ENCODE data around the gene AKAP7.

AKAP7 gene

GRCh38 chr6:131172222-131172621, 37.0 kb downstream of the AKAP7 start:
- Histone ChIP-seq H3K9me3 (ENCODE audit: control extremely low read depth in 1 of 5, control insufficient read depth in 4 of 5, insufficient read depth in 2 of 5, low read depth in 1 of 5, low read length in 4 of 5) (no peaks in the 10 kb centered on the region), H3K27me3 (replicated peaks in 2 of 5; ENCODE audit: control insufficient read depth in 4 of 5, insufficient read depth in 5 of 5, low read length in 4 of 5) (no peaks in the 10 kb centered on the region), H3K27ac (ENCODE audit: insufficient read depth in 1 of 2, low read depth in 1 of 2, low read length in 2 of 2, poor library complexity in 1 of 2, severe bottlenecking in 2 of 2) (no peak overlapping the region), H3K36me3 (ENCODE audit: control insufficient read depth in 4 of 4, insufficient read depth in 4 of 4, low read length in 3 of 4) (peaks cover 4 to 10% (median 5%) of the 10 kb centered on the region in 4 experiments), H3K4me3 (ENCODE audit: control insufficient read depth in 1 of 7, extremely low read depth in 1 of 7, insufficient read depth in 4 of 7, low read depth in 2 of 7, low read length in 6 of 7) (no peak overlapping the region), H3K4me1 (ENCODE audit: control extremely low read depth in 1 of 4, control insufficient read depth in 4 of 4, insufficient read depth in 4 of 4, low read length in 3 of 4) (no peaks in the 10 kb centered on the region)
- ChIA-PET CTCF (interaction anchor here (0.9 kb wide), 1 partner anchor 286 kb away, joined by 3 read pairs; no protein-coding TSS in a partner anchor), POLR2A (no interaction called here)
- no peak for DNase-seq
- 100% methylated on average over 1 of the region's 1 CpG for WGBS (ENCODE audit: insufficient coverage)

GRCh38 chr6:131173680-131174079, 38.4 kb downstream of the AKAP7 start:
- DNase-seq = no peak
- H3K9me3 ChIP-seq (ENCODE audit: control extremely low read depth in 1 of 5, control insufficient read depth in 4 of 5, insufficient read depth in 2 of 5, low read depth in 1 of 5, low read length in 4 of 5) = no peaks in the 10 kb centered on the region
- H3K36me3 ChIP-seq (ENCODE audit: control insufficient read depth in 4 of 4, insufficient read depth in 4 of 4, low read length in 3 of 4) = peaks cover 5 to 15% (median 7%) of the 10 kb centered on the region in 4 experiments
- no peaks in the 10 kb centered on the region for H3K4me1 ChIP-seq (ENCODE audit: control extremely low read depth in 1 of 4, control insufficient read depth in 4 of 4, insufficient read depth in 4 of 4, low read length in 3 of 4)
- POLR2A ChIA-PET = no interaction called here
- CTCF ChIA-PET = interaction anchor here (0.9 kb wide), 1 partner anchor 10 kb away, joined by 4 read pairs; no protein-coding TSS in a partner anchor
- no peak overlapping the region for H3K4me3 ChIP-seq (ENCODE audit: control insufficient read depth in 1 of 7, extremely low read depth in 1 of 7, insufficient read depth in 4 of 7, low read depth in 2 of 7, low read length in 6 of 7)
- no peak overlapping the region for H3K27ac ChIP-seq (ENCODE audit: insufficient read depth in 1 of 2, low read depth in 1 of 2, low read length in 2 of 2, poor library complexity in 1 of 2, severe bottlenecking in 2 of 2)
- WGBS (ENCODE audit: insufficient coverage) = no CpG with 5 or more reads among the region's 1 CpG
- H3K27me3 ChIP-seq (replicated peaks in 2 of 5; ENCODE audit: control insufficient read depth in 4 of 5, insufficient read depth in 5 of 5, low read length in 4 of 5) = no peaks in the 10 kb centered on the region

GRCh38 chr6:131175564-131175963, 40.3 kb downstream of the AKAP7 start:
- H3K4me3 ChIP-seq (ENCODE audit: control insufficient read depth in 1 of 7, extremely low read depth in 1 of 7, insufficient read depth in 4 of 7, low read depth in 2 of 7, low read length in 6 of 7) = no peak overlapping the region
- no peaks in the 10 kb centered on the region for H3K27me3 ChIP-seq (replicated peaks in 2 of 5; ENCODE audit: control insufficient read depth in 4 of 5, insufficient read depth in 5 of 5, low read length in 4 of 5)
- 100% methylated on average over 1 of the region's 2 CpGs for WGBS (ENCODE audit: insufficient coverage)
- no peaks in the 10 kb centered on the region for H3K4me1 ChIP-seq (ENCODE audit: control extremely low read depth in 1 of 4, control insufficient read depth in 4 of 4, insufficient read depth in 4 of 4, low read length in 3 of 4)
- no peaks in the 10 kb centered on the region for H3K9me3 ChIP-seq (ENCODE audit: control extremely low read depth in 1 of 5, control insufficient read depth in 4 of 5, insufficient read depth in 2 of 5, low read depth in 1 of 5, low read length in 4 of 5)
- no peak overlapping the region for H3K27ac ChIP-seq (ENCODE audit: insufficient read depth in 1 of 2, low read depth in 1 of 2, low read length in 2 of 2, poor library complexity in 1 of 2, severe bottlenecking in 2 of 2)
- ChIA-PET CTCF (interaction anchor here (1.0 to 1.9 kb wide), 2 partner anchors 10 to 23 kb away, joined by 4 read pairs; no protein-coding TSS in a partner anchor), POLR2A (interaction anchor here (0.6 kb wide), 1 partner anchor 13 kb away, joined by 4 read pairs; no protein-coding TSS in a partner anchor)
- no peak for DNase-seq
- H3K36me3 ChIP-seq (ENCODE audit: control insufficient read depth in 4 of 4, insufficient read depth in 4 of 4, low read length in 3 of 4) = peaks cover 0 to 12% (median 4%) of the 10 kb centered on the region in 4 experiments

GRCh38 chr6:131177996-131178395, 42.7 kb downstream of the AKAP7 start:
- POLR2A ChIA-PET = no interaction called here
- 100% methylated on average over 2 of the region's 6 CpGs for WGBS (ENCODE audit: insufficient coverage)
- DNase-seq = no peak

GRCh38 chr6:131182991-131183425, 47.7 kb downstream of the AKAP7 start:
- Histone ChIP-seq H3K4me3 (ENCODE audit: control insufficient read depth in 1 of 7, extremely low read depth in 1 of 7, insufficient read depth in 4 of 7, low read depth in 2 of 7, low read length in 6 of 7) (peak overlapping the region in 2 of 7 experiments; percentile 37 to 61), H3K9me3 (ENCODE audit: control extremely low read depth in 1 of 5, control insufficient read depth in 4 of 5, insufficient read depth in 2 of 5, low read depth in 1 of 5, low read length in 4 of 5) (peaks cover 0 to 2% (median 0%) of the 10 kb centered on the region in 5 experiments), H3K27me3 (replicated peaks in 2 of 5; ENCODE audit: control insufficient read depth in 4 of 5, insufficient read depth in 5 of 5, low read length in 4 of 5) (no peaks in the 10 kb centered on the region), H3K27ac (ENCODE audit: insufficient read depth in 1 of 2, low read depth in 1 of 2, low read length in 2 of 2, poor library complexity in 1 of 2, severe bottlenecking in 2 of 2) (no peak overlapping the region), H3K4me1 (ENCODE audit: control extremely low read depth in 1 of 4, control insufficient read depth in 4 of 4, insufficient read depth in 4 of 4, low read length in 3 of 4) (peaks cover 0 to 7% (median 5%) of the 10 kb centered on the region in 4 experiments), H3K36me3 (ENCODE audit: control insufficient read depth in 4 of 4, insufficient read depth in 4 of 4, low read length in 3 of 4) (peaks cover 3 to 22% (median 8%) of the 10 kb centered on the region in 4 experiments)
- DNase-seq = peak; percentile 67 to 82 (median 80)
- CTCF ChIA-PET = interaction anchor here (0.7 to 3.5 kb wide), 16 partner anchors 8 to 416 kb away, joined by 3 to 38 read pairs (median 4); no protein-coding TSS in a partner anchor
- POLR2A ChIA-PET = no interaction called here
- 9% methylated on average over 4 of the region's 5 CpGs for WGBS (ENCODE audit: insufficient coverage)

More at GRCh38 chr6:131177996-131178395, 42.7 kb downstream of the AKAP7 start:
- CTCF ChIA-PET = interaction anchor here (0.6 to 1.8 kb wide), 3 partner anchors 16 to 356 kb away, joined by 3 to 5 read pairs (median 3); no protein-coding TSS in a partner anchor
- Histone ChIP-seq H3K4me1 (ENCODE audit: control extremely low read depth in 1 of 4, control insufficient read depth in 4 of 4, insufficient read depth in 4 of 4, low read length in 3 of 4) (peaks cover 0 to 1% (median under 1%) of the 10 kb centered on the region in 4 experiments), H3K27ac (ENCODE audit: insufficient read depth in 1 of 2, low read depth in 1 of 2, low read length in 2 of 2, poor library complexity in 1 of 2, severe bottlenecking in 2 of 2) (no peak overlapping the region), H3K4me3 (ENCODE audit: control insufficient read depth in 1 of 7, extremely low read depth in 1 of 7, insufficient read depth in 4 of 7, low read depth in 2 of 7, low read length in 6 of 7) (no peak overlapping the region), H3K9me3 (ENCODE audit: control extremely low read depth in 1 of 5, control insufficient read depth in 4 of 5, insufficient read depth in 2 of 5, low read depth in 1 of 5, low read length in 4 of 5) (no peaks in the 10 kb centered on the region), H3K27me3 (replicated peaks in 2 of 5; ENCODE audit: control insufficient read depth in 4 of 5, insufficient read depth in 5 of 5, low read length in 4 of 5) (no peaks in the 10 kb centered on the region), H3K36me3 (ENCODE audit: control insufficient read depth in 4 of 4, insufficient read depth in 4 of 4, low read length in 3 of 4) (peaks cover 0 to 12% (median 5%) of the 10 kb centered on the region in 4 experiments)

- Histone ChIP-seq H3K27me3 (replicated peaks in 2 of 5; ENCODE audit: control insufficient read depth in 4 of 5, insufficient read depth in 5 of 5, low read length in 4 of 5) (no peaks in the 10 kb centered on the region), H3K36me3 (ENCODE audit: control insufficient read depth in 4 of 4, insufficient read depth in 4 of 4, low read length in 3 of 4) (peaks cover 3 to 19% (median 8%) of the 10 kb centered on the region in 4 experiments), H3K27ac (ENCODE audit: insufficient read depth in 1 of 2, low read depth in 1 of 2, low read length in 2 of 2, poor library complexity in 1 of 2, severe bottlenecking in 2 of 2) (no peak overlapping the region), H3K4me3 (ENCODE audit: control insufficient read depth in 1 of 7, extremely low read depth in 1 of 7, insufficient read depth in 4 of 7, low read depth in 2 of 7, low read length in 6 of 7) (peak overlapping the region in 1 of 7 experiments; percentile 61), H3K9me3 (ENCODE audit: control extremely low read depth in 1 of 5, control insufficient read depth in 4 of 5, insufficient read depth in 2 of 5, low read depth in 1 of 5, low read length in 4 of 5) (peaks cover 0 to 2% (median 0%) of the 10 kb centered on the region in 5 experiments), H3K4me1 (ENCODE audit: control extremely low read depth in 1 of 4, control insufficient read depth in 4 of 4, insufficient read depth in 4 of 4, low read length in 3 of 4) (peaks cover 0 to 7% (median 5%) of the 10 kb centered on the region in 4 experiments)
- POLR2A ChIA-PET = no interaction called here
- DNase-seq = no peak
- CTCF ChIA-PET = interaction anchor here (1.1 to 3.5 kb wide), 12 partner anchors 9 to 415 kb away, joined by 3 to 38 read pairs (median 4); no protein-coding TSS in a partner anchor
- 98% methylated on average over 5 of the region's 5 CpGs for WGBS (ENCODE audit: insufficient coverage)
These were observed 48.3 kb downstream of the AKAP7 start for GRCh38 chr6:131183427-131184095.

- no peak overlapping the region for H3K4me3 ChIP-seq (ENCODE audit: control insufficient read depth in 1 of 7, extremely low read depth in 1 of 7, insufficient read depth in 4 of 7, low read depth in 2 of 7, low read length in 6 of 7)
- DNase-seq = no peak
- ChIA-PET POLR2A (no interaction called here), CTCF (interaction anchor here (0.8 kb wide), 1 partner anchor 9 kb away, joined by 3 read pairs; no protein-coding TSS in a partner anchor)
- peaks cover 0 to 6% (median 3%) of the 10 kb centered on the region in 4 experiments for H3K36me3 ChIP-seq (ENCODE audit: control insufficient read depth in 4 of 4, insufficient read depth in 4 of 4, low read length in 3 of 4)
- 100% methylated on average over 3 of the region's 3 CpGs for WGBS (ENCODE audit: insufficient coverage)
- H3K4me1 ChIP-seq (ENCODE audit: control extremely low read depth in 1 of 4, control insufficient read depth in 4 of 4, insufficient read depth in 4 of 4, low read length in 3 of 4) = no peaks in the 10 kb centered on the region
- H3K27ac ChIP-seq (ENCODE audit: insufficient read depth in 1 of 2, low read depth in 1 of 2, low read length in 2 of 2, poor library complexity in 1 of 2, severe bottlenecking in 2 of 2) = no peak overlapping the region
- peaks cover 0 to 28% (median 2%) of the 10 kb centered on the region in 5 experiments for H3K9me3 ChIP-seq (ENCODE audit: control extremely low read depth in 1 of 5, control insufficient read depth in 4 of 5, insufficient read depth in 2 of 5, low read depth in 1 of 5, low read length in 4 of 5)
- no peaks in the 10 kb centered on the region for H3K27me3 ChIP-seq (replicated peaks in 2 of 5; ENCODE audit: control insufficient read depth in 4 of 5, insufficient read depth in 5 of 5, low read length in 4 of 5)
These were observed 56.3 kb downstream of the AKAP7 start for GRCh38 chr6:131191590-131191989.

All from common myeloid progenitor, CD34-positive (primary cell).